Coronary artery (tissue), 2 donors: ENCODE measurements around the gene SMIM1.

ENCODE experiments used
- DNase-seq: peaks from one replicate; pipeline ENCODE4 v3.0.0-alpha.2; 2017; ENCODE audit warnings: low spot score
- H3K27ac ChIP-seq, 2 donors: fragments of 200-600 bp; sonication (generic); one replicate each; pipeline ENCODE4 v1.5.1; 2016 to 2019
- H3K4me3 ChIP-seq: fragments of 200-600 bp; sonication (generic); 2 replicates; pipeline ENCODE4 v1.5.1; 2016; ENCODE audit warnings: mild to moderate bottlenecking, moderate library complexity
- TF ChIP-seq, protein P1 (sequence below): fragments of 200-600 bp; sonication (generic); IDR thresholded peaks from one replicate; pipeline ENCODE4 v1.5.1; 2019; ENCODE audit warnings: antibody characterized with exemption

The SMIM1 gene

DNA sequence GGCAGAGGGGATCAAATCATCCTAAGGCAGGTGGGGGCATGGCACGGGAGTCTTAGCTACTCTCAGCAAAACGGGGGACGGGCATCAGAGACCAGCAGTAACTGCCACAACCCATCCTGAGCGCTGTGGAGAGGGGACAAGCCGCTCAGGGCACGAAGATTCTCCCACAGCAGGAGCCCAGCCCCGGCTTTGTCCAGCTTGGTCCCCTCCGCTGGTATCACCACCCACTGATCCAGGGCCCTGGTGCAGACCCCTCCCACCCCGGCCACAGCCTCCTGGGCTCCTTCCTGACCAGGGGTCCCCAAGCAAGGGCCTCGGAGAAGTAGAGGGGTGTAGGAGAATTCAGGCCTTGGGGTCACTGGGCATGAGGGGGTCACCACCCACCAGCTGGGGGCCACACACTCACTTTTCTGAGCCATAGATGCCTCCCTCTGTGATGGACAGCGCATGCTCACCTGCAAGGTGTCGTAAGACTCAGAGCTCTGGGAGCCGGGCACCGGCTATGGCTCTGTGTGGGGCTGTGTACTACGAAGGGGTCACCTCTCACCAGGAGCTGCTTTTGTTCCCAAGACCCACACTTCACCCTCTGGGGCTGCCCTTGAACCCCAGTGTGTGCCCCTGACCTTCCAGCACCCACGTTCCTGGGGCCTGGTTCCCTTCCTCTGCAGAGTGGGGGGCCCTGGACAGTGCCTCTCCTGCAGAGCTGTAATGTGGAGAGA lies 2.3 kb upstream of the SMIM1 start:
- TF ChIP-seq, protein P1, sequence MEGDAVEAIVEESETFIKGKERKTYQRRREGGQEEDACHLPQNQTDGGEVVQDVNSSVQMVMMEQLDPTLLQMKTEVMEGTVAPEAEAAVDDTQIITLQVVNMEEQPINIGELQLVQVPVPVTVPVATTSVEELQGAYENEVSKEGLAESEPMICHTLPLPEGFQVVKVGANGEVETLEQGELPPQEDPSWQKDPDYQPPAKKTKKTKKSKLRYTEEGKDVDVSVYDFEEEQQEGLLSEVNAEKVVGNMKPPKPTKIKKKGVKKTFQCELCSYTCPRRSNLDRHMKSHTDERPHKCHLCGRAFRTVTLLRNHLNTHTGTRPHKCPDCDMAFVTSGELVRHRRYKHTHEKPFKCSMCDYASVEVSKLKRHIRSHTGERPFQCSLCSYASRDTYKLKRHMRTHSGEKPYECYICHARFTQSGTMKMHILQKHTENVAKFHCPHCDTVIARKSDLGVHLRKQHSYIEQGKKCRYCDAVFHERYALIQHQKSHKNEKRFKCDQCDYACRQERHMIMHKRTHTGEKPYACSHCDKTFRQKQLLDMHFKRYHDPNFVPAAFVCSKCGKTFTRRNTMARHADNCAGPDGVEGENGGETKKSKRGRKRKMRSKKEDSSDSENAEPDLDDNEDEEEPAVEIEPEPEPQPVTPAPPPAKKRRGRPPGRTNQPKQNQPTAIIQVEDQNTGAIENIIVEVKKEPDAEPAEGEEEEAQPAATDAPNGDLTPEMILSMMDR = no peak
- no peak overlapping the region for H3K4me3 ChIP-seq
- H3K27ac ChIP-seq = no peak overlapping the region
- DNase-seq = no peak

DNA sequence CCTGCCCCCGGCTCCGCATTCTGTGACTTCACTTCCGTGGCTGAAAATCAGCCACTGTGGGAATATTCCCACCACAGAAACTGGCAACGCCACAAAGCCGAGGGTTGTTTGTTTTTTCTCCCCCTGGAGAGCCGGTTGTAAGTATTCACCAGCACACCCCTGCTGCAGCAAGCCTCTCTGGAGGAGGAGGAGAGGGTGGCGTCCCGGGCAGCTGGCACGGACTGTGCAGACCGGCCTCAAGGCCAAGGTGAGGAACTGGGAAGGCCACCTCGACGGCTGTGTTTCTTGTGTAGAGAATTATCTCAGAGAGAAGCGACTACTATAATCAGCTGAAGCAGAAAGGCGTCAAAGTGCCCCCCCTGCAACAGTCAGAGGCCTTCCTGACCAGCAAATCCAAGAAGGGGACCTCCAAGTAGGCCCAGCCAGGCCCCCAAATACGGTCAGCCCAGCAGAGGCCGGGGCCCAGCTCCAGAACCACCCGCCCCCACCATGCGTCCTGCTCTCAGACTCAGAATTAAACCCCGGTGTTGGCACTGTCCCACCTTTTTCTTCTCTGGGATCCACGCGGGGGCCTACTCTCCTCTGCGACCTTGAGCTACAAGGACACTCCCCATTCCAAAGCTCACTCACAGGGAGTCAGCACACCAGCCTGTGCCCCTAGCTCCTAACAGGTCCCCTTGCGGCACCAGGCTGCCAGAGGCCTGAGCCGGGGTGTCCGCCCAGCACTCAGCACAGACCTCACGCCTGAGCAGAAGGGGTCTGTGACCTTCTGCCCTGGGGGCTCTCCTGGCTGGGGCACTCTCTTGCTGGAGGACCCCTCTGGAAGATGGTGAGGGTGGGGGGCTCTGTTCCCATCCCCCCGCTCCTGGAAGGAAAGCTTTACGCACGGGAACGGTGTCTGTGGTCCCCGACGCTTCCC lies 1.2 kb upstream of the SMIM1 start:
- peak overlapping the region; percentile 86 for H3K4me3 ChIP-seq
- peak overlapping the region in 1 of 2 donors; percentile 59 for H3K27ac ChIP-seq
- DNase-seq = no peak
- TF ChIP-seq, protein P1 = no peak

DNA sequence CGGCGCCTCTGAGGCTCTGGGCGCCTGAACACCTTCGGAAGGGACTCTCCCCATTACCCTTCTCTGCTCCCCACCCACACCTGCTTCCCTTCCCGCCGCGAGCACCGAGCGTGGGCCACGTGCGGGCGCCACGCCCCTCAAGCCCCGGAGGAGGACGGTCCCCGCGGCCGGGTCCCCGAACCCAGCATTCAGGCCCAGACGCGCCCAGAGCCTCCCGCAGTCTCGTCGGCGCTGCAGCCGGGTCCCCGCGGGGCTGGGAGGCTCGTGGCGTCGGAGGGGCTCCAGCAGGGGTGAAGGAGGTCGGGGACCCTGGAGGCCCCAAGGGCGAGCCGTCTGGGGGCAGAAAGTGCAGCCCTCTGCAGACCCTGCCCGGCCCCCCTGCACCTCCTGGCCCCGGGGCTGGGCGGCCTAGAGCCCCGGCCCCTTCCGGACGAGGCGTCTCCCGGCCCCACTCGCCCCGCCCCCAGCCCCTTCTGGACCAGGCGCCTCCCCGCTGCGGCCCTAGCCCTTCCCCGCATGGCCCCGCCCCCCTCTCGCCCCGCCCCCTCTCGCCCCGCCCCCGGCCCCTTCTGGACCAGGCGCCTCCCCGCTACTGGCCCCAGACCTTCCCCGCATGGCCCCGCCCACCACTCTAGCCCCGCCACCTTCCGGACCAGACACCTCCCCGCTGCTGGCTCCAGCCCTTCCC lies 378 bp upstream of the SMIM1 start:
- Histone ChIP-seq H3K4me3 (peak overlapping the region; percentile 86), H3K27ac (peak overlapping the region; percentile 69 to 89)
- TF ChIP-seq, protein P1 = no peak
- DNase-seq = peak; percentile 91

DNA sequence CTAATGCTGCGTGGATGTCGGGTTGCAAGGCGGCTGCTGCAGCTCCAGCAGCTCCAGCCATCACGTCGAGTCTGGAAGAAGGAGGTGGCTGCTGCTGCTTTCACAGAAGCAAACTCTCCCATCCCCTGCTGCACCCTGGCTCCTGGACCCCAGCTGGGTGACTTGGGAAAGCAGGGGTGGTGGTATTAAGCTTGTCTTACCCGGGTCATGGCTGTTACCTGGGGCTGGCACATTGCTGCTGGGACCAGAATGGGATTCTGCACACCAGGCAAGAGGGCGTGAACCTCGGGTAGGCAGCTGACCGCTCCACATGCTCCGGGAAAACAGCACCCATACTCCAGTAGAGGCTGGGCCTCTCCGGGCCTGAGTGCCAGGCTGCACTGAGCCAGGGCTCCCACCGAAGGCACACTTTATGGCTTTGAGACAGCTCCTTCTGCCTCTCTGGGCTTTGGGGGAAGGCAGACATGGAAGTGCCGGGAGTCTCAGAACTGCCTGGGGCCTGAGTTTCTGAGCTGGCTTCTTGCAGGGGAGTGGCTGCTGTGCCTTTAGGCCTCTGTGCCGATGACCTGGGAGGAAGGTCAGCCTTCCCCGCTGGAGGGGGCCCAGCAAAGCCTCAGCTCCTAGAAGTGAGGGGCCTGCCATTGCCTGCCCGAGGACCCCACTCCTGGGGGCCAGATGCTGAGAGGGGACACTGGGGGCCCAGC lies 1.2 kb downstream of the SMIM1 start:
- H3K27ac ChIP-seq = peak overlapping the region in 1 of 2 donors; percentile 89
- no peak for DNase-seq
- H3K4me3 ChIP-seq = peak overlapping the region; percentile 86
- TF ChIP-seq, protein P1 = no peak

DNA sequence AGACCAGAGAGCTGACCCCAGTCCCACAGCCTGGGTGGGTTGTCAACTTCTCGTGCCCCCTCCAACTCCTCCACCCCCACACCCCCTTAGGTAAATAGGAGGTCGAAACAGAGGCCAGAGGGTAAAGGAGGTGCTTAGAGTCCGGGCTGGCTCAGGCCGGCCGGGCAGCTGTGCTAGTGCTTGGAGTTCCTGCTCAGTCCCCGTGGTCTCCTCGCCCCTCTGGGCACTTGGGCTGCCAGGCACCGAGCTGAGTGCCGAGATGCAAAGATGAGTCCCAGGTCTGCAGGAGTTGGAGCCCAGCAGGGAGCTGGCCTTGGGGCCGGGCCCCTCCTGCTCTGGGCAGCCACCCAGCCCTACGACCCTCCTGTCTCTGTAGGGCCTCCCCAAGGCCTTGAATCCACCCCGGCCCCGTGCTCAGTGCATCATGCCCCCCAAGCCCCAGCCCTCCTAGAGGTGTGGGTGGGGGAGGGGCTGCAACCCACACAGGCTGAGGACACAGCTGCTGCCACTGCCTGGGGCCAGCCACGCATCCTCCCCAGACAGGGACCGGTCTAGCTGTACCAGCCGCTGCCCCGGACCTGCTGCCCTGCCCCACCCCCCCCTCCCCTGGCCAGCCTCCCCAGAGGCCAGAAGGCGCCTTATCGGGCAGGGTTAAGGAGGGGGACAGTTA lies 1.9 kb downstream of the SMIM1 start:
- no peak for DNase-seq
- no peak overlapping the region for H3K4me3 ChIP-seq
- TF ChIP-seq, protein P1 = no peak
- peak overlapping the region in 1 of 2 donors; percentile 3 for H3K27ac ChIP-seq

DNA sequence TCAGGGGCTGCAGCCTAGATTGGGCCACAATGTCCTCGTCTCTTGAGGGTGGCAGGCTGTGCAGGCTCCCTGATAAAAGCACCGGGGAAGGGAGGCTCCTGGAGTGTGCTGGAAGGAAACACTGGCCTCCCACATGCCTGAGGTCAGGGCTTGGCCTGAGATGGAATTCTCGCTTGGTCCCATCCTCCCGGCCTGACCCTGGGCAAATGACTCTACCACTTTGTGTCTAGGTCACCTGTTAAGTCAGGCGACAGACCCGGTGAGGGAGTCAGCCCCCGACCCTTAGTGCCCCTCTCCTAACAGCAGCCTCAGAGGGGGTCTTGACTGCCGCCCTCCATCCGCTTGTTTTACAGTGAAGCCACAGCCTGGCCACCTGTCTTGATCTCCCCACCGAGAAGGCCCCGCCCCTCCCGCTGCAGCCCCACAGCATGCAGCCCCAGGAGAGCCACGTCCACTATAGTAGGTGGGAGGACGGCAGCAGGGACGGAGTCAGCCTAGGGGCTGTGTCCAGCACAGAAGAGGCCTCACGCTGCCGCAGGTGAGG lies 2.5 kb downstream of the SMIM1 start:
- H3K27ac ChIP-seq = peak overlapping the region in 1 of 2 donors; percentile 3
- no peak overlapping the region for H3K4me3 ChIP-seq
- no peak for DNase-seq
- TF ChIP-seq, protein P1 = no peak
